ENCODE measurements around the gene RMND1.

RMND1 gene

GRCh38 chr6:151451950-151452749 lies at the start of gene RMND1:
TSS of gene RMND1 (minus strand) at chr6:151452126. CDS start at chr6:151445811, 6,315 bp downstream.
- no peaks in the 10 kb centered on the region for H3K9me3 ChIP-seq (ENCODE audit: insufficient read depth, low read depth, low read length)
- peak within 1 kb of the TSS; percentile 93 for H3K9ac ChIP-seq (ENCODE audit: low read depth, low read length, poor library complexity, severe bottlenecking)
- H4K20me1 ChIP-seq (ENCODE audit: insufficient read depth, low read length, poor library complexity, severe bottlenecking) = peaks cover 13% of the 10 kb centered on the region
- H3K4me2 ChIP-seq (ENCODE audit: low read depth, low read length, poor library complexity, severe bottlenecking) = peak within 1 kb of the TSS; percentile 91
- peak within 1 kb of the TSS; percentile 95 for H3K4me3 ChIP-seq (ENCODE audit: low read length, poor library complexity, severe bottlenecking)
- H3K79me2 ChIP-seq (ENCODE audit: insufficient read depth, low read length) = peaks cover 47% of the 10 kb centered on the region
- H3K27me3 ChIP-seq (ENCODE audit: insufficient read depth, low read length, poor library complexity, severe bottlenecking) = no peaks in the 10 kb centered on the region
- TF ChIP-seq EZH2phosphoT487 (IDR thresholded peaks at IDR 0.05; ENCODE audit: borderline replicate concordance) (no peak), CTCF (conservative IDR thresholded peaks at IDR 0.05; ENCODE audit: low read length) (no peak)
- H3K36me3 ChIP-seq (ENCODE audit: insufficient read depth, low read length) = no peaks in the 10 kb centered on the region
- H2AFZ ChIP-seq (ENCODE audit: low read length) = peak within 1 kb of the TSS; percentile 91
- H3K4me1 ChIP-seq (ENCODE audit: insufficient read depth, low read length, poor library complexity, severe bottlenecking) = peaks cover 35% of the 10 kb centered on the region
- H3K9me2 ChIP-seq (replicated peaks; ENCODE audit: low read depth, low read length) = no peaks in the 10 kb centered on the region
- no peaks in the 10 kb centered on the region for H3F3A ChIP-seq (ENCODE audit: low read depth)

GRCh38 chr6:151499551-151499950 lies 47.6 kb upstream of the RMND1 start:
- Histone ChIP-seq H3K27me3 (ENCODE audit: insufficient read depth, low read length, poor library complexity, severe bottlenecking) (no peaks in the 10 kb centered on the region), H3K9me2 (replicated peaks; ENCODE audit: low read depth, low read length) (no peaks in the 10 kb centered on the region), H3K4me3 (ENCODE audit: low read length, poor library complexity, severe bottlenecking) (no peak overlapping the region), H3F3A (ENCODE audit: low read depth) (no peaks in the 10 kb centered on the region), H3K9ac (ENCODE audit: low read depth, low read length, poor library complexity, severe bottlenecking) (no peak overlapping the region), H3K9me3 (ENCODE audit: insufficient read depth, low read depth, low read length) (no peaks in the 10 kb centered on the region), H3K36me3 (ENCODE audit: insufficient read depth, low read length) (no peaks in the 10 kb centered on the region), H3K79me2 (ENCODE audit: insufficient read depth, low read length) (no peaks in the 10 kb centered on the region), H3K4me1 (ENCODE audit: insufficient read depth, low read length, poor library complexity, severe bottlenecking) (no peaks in the 10 kb centered on the region), H3K4me2 (ENCODE audit: low read depth, low read length, poor library complexity, severe bottlenecking) (no peak overlapping the region), H4K20me1 (ENCODE audit: insufficient read depth, low read length, poor library complexity, severe bottlenecking) (no peaks in the 10 kb centered on the region), H2AFZ (ENCODE audit: low read length) (no peak overlapping the region)
- TF ChIP-seq EZH2phosphoT487 (IDR thresholded peaks at IDR 0.05; ENCODE audit: borderline replicate concordance) = no peak
- TF ChIP-seq CTCF (conservative IDR thresholded peaks at IDR 0.05; ENCODE audit: low read length) = no peak

- H2AFZ ChIP-seq (ENCODE audit: low read length) = peak overlapping the region; percentile 75
- no peak overlapping the region for H3K4me3 ChIP-seq (ENCODE audit: low read length, poor library complexity, severe bottlenecking)
- no peaks in the 10 kb centered on the region for H3K36me3 ChIP-seq (ENCODE audit: insufficient read depth, low read length)
- H3K9me3 ChIP-seq (ENCODE audit: insufficient read depth, low read depth, low read length) = no peaks in the 10 kb centered on the region
- no peaks in the 10 kb centered on the region for H3K9me2 ChIP-seq (replicated peaks; ENCODE audit: low read depth, low read length)
- H3K27me3 ChIP-seq (ENCODE audit: insufficient read depth, low read length, poor library complexity, severe bottlenecking) = no peaks in the 10 kb centered on the region
- TF ChIP-seq EZH2phosphoT487 (IDR thresholded peaks at IDR 0.05; ENCODE audit: borderline replicate concordance) (no peak), CTCF (conservative IDR thresholded peaks at IDR 0.05; ENCODE audit: low read length) (no peak)
- no peaks in the 10 kb centered on the region for H3K4me1 ChIP-seq (ENCODE audit: insufficient read depth, low read length, poor library complexity, severe bottlenecking)
- H3F3A ChIP-seq (ENCODE audit: low read depth) = no peaks in the 10 kb centered on the region
- no peak overlapping the region for H3K4me2 ChIP-seq (ENCODE audit: low read depth, low read length, poor library complexity, severe bottlenecking)
- H3K79me2 ChIP-seq (ENCODE audit: insufficient read depth, low read length) = no peaks in the 10 kb centered on the region
- no peak overlapping the region for H3K9ac ChIP-seq (ENCODE audit: low read depth, low read length, poor library complexity, severe bottlenecking)
- no peaks in the 10 kb centered on the region for H4K20me1 ChIP-seq (ENCODE audit: insufficient read depth, low read length, poor library complexity, severe bottlenecking)
Measured at GRCh38 chr6:151498327-151498726, 46.4 kb upstream of the RMND1 start.

All from Loucy (cell line).